PC-3 (cell line): ENCODE measurements around the gene RAI1. TPM values are rescaled to one million over a fixed set of nuclear protein-coding genes. Genes with fewer than 3 reads are reported as not detected.

ENCODE experiments used
- ATAC-seq: fragments of 200-7000 bp; cut with Tn5 transposase; 2 replicates; pipeline ENCODE4 v1.9.1; 2020; ENCODE audit warnings: mild to moderate bottlenecking, moderate library complexity
- BruUV-seq: library from RNA; stranded (reverse); fragments of 400-500 nt; replicated peaks from 2 replicates; lab custom pipeline; 2021; lab: Mats Ljungman, UMichigan
- CTCF ChIA-PET: fragments of 300-600 bp; sonication (Branson Sonifier 250); formaldehyde crosslinking; loops from one replicate; lab custom pipeline; 2022; ENCODE audit warnings: antibody characterized with exemption; lab: Charles Lee
- POLR2A ChIA-PET: fragments of 300-600 bp; sonication (Branson Sonifier 250); formaldehyde crosslinking; loops from one replicate; lab custom pipeline; 2022; ENCODE audit warnings: antibody characterized with exemption; ENCODE audit not compliant: unreplicated experiment; lab: Charles Lee
- DNase-seq: peaks from one replicate; pipeline ENCODE4 v3.0.0-alpha.2; 2015
- H2AFZ ChIP-seq: fragments of 300-600 bp; sonication (generic); 2 replicates; pipeline ENCODE4 v1.6.0; 2016; ENCODE audit warnings: antibody characterized with exemption, low read length
- H3F3A ChIP-seq: fragments of 300-600 bp; sonication (generic); one replicate; pipeline ENCODE4 v1.6.0; 2017; ENCODE audit warnings: antibody characterized with exemption, low read length, control low read depth, mild to moderate bottlenecking; ENCODE audit not compliant: unreplicated experiment
- H3K27ac ChIP-seq: fragments of 300-600 bp; sonication (generic); 2 replicates; pipeline ENCODE4 v1.5.1; 2016; ENCODE audit warnings: mild to moderate bottlenecking, low read length
- H3K27me3 ChIP-seq: fragments of 300-600 bp; sonication (generic); 2 replicates; pipeline ENCODE4 v1.6.1; 2016; ENCODE audit warnings: low read length, mixed read lengths
- H3K36me3 ChIP-seq: fragments of 300-600 bp; sonication (generic); 2 replicates; pipeline ENCODE4 v1.6.1; 2016; ENCODE audit warnings: low read depth, mixed run types, low read length, mixed read lengths
- H3K4me1 ChIP-seq: fragments of 300-600 bp; sonication (generic); 2 replicates; pipeline ENCODE4 v1.5.1; 2016; ENCODE audit warnings: low read length; ENCODE audit not compliant: insufficient read depth
- H3K4me2 ChIP-seq: fragments of 300-600 bp; sonication (generic); 2 replicates; pipeline ENCODE4 v1.6.0; 2016; ENCODE audit warnings: low read length
- H3K4me3 ChIP-seq: fragments of 300-600 bp; sonication (generic); 2 replicates; pipeline ENCODE4 v1.5.1; 2016; ENCODE audit warnings: mild to moderate bottlenecking, low read length, mixed read lengths
- H3K79me2 ChIP-seq: fragments of 300-600 bp; sonication (generic); 2 replicates; pipeline ENCODE4 v1.6.1; 2017; ENCODE audit warnings: low read length, mixed read lengths
- H3K9ac ChIP-seq: fragments of 300-600 bp; sonication (generic); 2 replicates; pipeline ENCODE4 v1.6.0; 2016; ENCODE audit warnings: mild to moderate bottlenecking, low read length
- H3K9me2 ChIP-seq: fragments of 300-600 bp; sonication (generic); replicated peaks from 2 replicates; pipeline ENCODE4 v1.6.1; 2016; ENCODE audit warnings: mixed run types, low read length, mixed read lengths
- H3K9me3 ChIP-seq: fragments of 300-600 bp; sonication (generic); 2 replicates; pipeline ENCODE4 v1.6.1; 2016; ENCODE audit warnings: low read length, mixed read lengths
- H4K20me1 ChIP-seq: fragments of 300-600 bp; sonication (generic); 2 replicates; pipeline ENCODE4 v1.6.1; 2016; ENCODE audit warnings: low read length, mixed read lengths
- EZH2 ChIP-seq: fragments of 300-600 bp; sonication (generic); IDR thresholded peaks from one replicate; pipeline ENCODE4 v1.6.1; 2017; ENCODE audit warnings: antibody characterized with exemption, mild to moderate bottlenecking, low read length; ENCODE audit not compliant: unreplicated experiment
- EZH2phosphoT487 ChIP-seq: fragments of 300-600 bp; sonication (generic); IDR thresholded peaks from 2 replicates; pipeline ENCODE4 v1.6.1; 2018; ENCODE audit warnings: mild to moderate bottlenecking, antibody characterized with exemption, low read length, borderline replicate concordance
- intact Hi-C: fragments of 100-400 bp; cut with micrococcal nuclease; formaldehyde crosslinking; loops from 2 replicates; pipeline ENCODE4 v1.9.0; 2023
- total RNA-seq: library from RNA; depleted of rRNA; stranded (reverse); fragments of >200 nt; gene quantifications from 2 replicates; pipeline ENCODE4 v1.2.3, GENCODE V29; 2014
- TF ChIP-seq, protein P1 (sequence below): fragments of 300-600 bp; sonication (generic); conservative IDR thresholded peaks from 2 replicates; pipeline ENCODE4 v1.5.1; 2017; ENCODE audit warnings: antibody characterized with exemption, low read depth, mild to moderate bottlenecking, low read length

RAI1 gene
- total RNA-seq, 1 experiment from 2014 or later, result 33.0 TPM

DNA sequence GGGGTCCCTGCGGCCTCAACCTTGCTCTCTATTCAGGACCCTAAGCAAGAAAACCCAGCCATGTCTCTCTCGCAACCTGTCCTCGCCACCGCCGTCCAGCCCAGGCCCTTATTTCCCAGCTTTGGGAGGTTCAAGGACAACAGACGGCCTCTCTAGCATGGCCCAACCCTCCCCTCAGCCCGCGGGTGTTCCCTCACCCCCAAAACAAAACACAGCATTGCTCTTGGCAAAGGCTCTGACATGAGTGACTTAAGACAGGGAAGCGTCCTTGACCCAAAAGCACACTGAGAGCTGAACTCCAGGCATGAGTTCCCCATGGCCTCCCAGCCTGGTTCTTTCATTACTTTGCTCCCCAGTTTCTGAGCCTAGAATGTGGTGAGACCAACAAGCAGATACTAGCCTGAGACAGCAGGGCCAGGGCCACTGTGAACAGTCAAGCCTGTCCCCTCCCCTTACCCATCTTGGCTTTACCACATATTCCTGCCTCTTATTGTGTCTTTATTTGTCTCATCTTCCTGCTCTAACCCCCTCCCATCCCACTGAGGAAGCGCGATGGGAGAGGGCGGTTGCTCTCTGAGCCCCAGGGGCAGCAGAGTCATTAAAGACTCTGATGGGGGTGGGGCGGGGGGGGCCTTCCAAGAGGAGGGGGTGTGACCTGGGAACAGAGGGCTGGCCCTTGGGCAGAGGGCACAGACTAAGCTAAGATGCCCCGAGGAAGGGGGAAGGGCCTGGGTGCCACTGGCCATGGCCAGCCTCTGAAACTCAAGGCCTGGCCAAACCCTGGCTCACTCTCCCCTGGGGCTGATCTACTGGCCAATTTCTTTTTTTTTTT, 143.7 kb downstream of the RAI1 start:
- Histone ChIP-seq H3F3A (no peaks in the 10 kb centered on the region), H3K27me3 (no peaks in the 10 kb centered on the region), H3K9ac (peak overlapping the region; percentile 67), H3K79me2 (peaks cover 95% of the 10 kb centered on the region), H3K9me2 (no peaks in the 10 kb centered on the region), H3K4me1 (peaks cover 65% of the 10 kb centered on the region), H3K4me3 (no peak overlapping the region), H4K20me1 (peaks cover 39% of the 10 kb centered on the region; the same call in 1 of the 2 replicates), H3K4me2 (peak overlapping the region; percentile 66), H3K27ac (peak overlapping the region; percentile 85), H2AFZ (no peak overlapping the region), H3K36me3 (peaks cover 6% of the 10 kb centered on the region; the same call in 1 of the 2 replicates), H3K9me3 (no peaks in the 10 kb centered on the region)
- CTCF ChIA-PET, result no interaction called here
- no peak for DNase-seq
- BruUV-seq, result no TSS peak
- POLR2A ChIA-PET, result no interaction called here
- no peak for TF ChIP-seq EZH2
- no peak for TF ChIP-seq EZH2phosphoT487
- TF ChIP-seq, protein P1, sequence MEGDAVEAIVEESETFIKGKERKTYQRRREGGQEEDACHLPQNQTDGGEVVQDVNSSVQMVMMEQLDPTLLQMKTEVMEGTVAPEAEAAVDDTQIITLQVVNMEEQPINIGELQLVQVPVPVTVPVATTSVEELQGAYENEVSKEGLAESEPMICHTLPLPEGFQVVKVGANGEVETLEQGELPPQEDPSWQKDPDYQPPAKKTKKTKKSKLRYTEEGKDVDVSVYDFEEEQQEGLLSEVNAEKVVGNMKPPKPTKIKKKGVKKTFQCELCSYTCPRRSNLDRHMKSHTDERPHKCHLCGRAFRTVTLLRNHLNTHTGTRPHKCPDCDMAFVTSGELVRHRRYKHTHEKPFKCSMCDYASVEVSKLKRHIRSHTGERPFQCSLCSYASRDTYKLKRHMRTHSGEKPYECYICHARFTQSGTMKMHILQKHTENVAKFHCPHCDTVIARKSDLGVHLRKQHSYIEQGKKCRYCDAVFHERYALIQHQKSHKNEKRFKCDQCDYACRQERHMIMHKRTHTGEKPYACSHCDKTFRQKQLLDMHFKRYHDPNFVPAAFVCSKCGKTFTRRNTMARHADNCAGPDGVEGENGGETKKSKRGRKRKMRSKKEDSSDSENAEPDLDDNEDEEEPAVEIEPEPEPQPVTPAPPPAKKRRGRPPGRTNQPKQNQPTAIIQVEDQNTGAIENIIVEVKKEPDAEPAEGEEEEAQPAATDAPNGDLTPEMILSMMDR, result no peak
- intact Hi-C loops, result no loop called here
- ATAC-seq, result no peak

DNA sequence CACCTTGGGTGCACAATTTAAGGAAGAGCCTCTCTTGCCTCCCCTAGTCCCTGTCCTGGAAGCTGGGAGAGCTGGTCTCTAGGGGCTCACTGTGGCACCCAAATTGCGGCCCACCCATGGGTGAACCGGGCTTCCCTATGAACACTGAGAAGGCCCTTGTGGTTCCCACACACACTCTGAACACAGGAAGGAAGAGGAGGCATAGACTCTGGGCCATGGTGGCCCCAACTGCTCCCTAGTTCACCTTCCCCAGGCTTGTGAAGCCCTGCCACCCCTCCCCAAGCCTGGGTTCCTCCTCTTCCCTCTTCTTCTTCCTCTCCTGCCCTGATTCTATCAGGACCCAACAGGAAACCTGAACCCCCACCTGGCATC, 145.1 kb downstream of the RAI1 start:
- ATAC-seq (no peak), DNase-seq (no peak)
- Histone ChIP-seq H3K36me3 (peaks cover 6% of the 10 kb centered on the region; the same call in 1 of the 2 replicates), H3K9me2 (no peaks in the 10 kb centered on the region), H3K9ac (no peak overlapping the region), H4K20me1 (peaks cover 40% of the 10 kb centered on the region), H3K4me1 (peaks cover 51% of the 10 kb centered on the region), H3K27me3 (no peaks in the 10 kb centered on the region), H3K79me2 (peaks cover 95% of the 10 kb centered on the region), H3K27ac (peak overlapping the region; percentile 44), H2AFZ (no peak overlapping the region), H3K4me2 (no peak overlapping the region), H3K9me3 (no peaks in the 10 kb centered on the region), H3F3A (no peaks in the 10 kb centered on the region), H3K4me3 (no peak overlapping the region)
- TF ChIP-seq, protein P1, result no peak
- TF ChIP-seq EZH2phosphoT487, result no peak
- TF ChIP-seq EZH2, result no peak
- ChIA-PET CTCF (no interaction called here), POLR2A (no interaction called here)
- intact Hi-C loops, result no loop called here
- no TSS peak for BruUV-seq
